ENCODE measurements around the gene BRD3.
A peak's percentile ranks its signal among the peaks of the same experiment; 100 is the strongest.

The BRD3 gene

DNA sequence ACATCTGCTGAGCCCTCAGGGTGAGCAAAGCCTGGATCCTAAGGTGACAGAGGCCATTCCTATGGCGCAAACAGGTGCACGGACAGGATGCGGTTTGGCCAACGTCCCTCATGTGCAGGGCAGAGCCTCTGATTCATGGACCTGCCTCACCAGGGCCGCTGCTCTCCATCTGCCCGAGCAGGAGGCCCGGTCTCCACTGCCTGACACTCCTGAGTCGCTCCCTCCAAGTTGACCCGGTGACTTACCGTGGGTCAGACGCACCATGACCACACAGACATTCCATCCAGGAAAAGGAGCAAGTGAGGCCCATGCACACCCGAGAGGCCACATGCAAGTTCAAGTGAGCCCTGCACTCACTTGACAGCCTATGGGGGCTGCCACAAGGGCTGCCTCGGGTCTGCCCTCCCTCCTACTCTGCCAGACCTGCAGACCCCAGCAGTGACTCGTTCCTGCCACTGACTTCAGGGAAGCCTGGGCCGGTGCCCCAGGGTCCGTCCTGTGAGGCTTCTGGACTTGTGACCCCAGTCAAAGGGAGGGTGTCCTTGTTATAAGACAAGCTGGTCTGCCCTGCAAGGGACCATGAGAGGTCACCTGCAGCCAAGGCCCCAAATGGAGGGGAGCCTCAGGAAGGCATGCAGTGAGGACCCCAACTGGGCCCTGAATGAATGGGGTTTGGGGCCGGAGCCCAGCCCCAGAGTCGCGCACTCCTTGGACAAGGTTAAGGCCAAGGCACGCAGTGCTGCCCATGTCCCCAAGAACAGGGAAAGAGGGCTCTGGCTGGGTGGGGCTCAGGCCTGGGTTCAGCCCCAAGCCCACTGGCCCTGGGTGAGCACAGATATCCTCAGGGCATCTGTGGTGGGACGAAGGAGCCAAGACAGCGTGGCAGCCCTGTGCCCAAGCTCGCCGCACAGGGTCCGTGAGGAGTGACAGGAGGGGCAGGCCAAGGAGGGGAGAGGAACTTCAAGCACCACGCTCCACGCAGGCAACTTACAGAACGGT is 32.5 kb downstream of the BRD3 start:
- DNase-seq = no peak

DNA sequence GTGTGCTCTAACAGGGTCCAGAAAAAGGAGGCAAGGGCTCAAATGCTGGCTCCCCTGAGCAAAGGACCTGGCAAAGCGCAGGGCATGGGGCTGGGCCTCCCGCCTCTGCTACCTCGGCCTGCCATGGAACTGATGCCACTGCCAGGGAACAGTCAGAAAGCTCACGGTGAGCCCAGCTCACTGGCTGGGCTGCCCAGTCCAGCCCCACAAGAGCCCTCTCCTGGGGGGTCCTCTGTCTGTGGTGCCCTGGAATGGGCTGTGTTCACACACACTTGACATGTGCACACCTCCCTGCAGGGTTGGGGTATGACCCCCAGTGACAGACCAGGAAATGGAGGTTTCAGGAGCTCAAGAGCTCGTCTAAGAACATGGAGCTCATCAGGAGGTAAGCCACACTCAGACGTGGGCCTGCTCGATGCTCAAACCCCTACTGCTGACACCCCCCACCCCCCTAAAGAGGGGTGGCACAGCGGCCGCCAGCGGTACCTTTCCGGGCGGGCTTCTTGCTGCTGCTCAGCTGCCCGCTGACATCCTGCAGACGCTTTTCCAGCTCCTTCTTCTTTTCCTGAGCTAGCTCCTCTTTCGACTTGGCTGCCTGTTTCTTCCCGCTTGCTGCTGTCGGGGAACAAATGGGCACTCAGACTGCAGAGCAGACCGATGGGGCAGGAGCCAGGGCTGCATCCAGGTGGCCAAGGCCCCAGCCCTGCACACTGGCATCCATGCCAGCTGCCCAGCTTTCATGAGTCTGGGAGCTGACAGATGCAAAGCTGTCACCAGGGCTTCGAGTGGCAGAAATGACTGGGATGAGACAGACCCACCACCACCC is 33.4 kb downstream of the BRD3 start:
- DNase-seq = no peak

DNA sequence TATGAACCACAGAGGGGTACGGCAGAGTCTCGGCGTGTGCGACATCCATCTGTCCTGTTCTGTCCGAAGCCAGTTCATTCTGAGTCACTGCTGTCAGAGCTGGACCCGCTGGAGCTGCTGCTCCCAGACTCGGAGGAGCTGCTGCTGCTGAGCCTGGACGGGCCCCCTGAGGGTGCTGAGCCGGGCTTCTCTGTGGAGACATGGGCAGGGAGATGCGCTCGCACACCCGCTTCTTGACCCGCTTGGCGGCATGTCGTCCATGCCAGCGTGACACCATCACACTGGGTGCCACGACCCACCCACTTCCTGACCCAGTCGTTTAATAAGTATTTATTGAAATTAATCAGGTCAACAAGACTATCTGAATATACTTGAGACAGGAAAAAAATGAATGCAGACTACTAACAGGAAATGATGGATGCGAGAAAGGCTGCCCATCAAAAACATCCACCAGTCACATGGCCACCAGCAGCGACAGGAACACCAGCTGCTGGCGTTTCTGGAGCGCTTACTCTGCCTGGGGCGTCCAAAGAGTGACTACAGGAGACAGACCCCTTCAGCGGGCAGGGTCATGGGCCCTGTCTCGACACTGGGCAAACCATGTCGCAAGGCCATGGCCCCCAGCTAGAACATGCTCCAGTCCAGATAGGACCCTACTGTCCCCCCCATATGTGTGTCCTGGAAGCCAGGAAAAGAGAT is 34.2 kb downstream of the BRD3 start:
- DNase-seq = no peak

DNA sequence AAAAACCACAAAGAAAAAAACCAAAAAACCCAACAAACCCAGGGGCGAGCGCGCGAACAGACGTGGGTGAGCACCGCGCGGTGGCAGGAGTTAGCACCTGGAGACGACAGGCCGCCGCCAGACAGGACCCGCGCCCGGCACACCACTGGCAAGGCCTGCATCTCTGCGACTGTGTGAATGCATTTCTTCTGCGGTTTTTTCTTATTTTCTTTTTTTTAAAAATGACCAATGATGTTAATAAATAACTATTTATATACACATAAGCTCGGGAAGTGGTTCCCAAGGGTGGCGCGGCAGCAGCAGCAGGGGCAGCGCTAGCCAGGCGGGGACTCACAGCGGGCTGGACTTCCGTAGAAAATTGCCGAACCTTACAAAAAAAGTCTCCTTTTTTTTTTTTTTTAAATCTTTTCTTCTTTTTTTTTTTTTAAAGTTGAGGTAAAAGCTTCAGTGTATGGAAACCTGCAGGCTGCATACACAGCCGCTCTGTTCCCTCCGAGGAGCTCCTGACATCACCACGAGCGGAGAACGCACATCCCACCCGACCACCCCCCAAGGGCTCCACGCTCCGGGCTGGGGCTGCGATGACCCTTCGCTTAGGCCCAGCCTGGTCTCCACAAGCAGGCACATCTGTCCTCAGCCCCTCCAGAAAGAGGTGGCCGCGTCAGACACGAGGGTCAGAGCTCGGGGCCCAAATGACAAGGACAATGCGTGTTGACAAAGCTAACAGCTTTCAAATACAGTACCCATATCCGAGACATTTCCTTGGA is 35.2 kb downstream of the BRD3 start:
- no peak for DNase-seq

DNA sequence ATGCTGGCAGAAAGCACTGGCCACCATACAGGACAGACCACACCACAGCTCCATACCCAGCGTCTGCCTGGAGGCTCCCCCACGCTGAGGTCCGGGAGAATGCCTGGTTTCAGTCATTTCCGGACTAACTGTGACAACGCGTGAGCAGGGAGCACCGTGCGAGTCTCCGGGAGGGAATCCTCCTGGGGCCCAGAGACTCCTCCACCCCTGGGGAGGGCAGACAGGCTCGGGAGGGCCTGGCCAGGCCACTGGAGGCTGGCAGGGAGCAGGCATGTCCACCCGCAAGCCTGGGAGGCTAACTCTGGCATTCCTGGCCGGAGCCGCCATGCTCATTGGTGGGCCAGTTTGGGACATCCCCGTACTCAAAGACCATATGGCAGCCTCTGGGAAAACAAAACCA is 36.0 kb downstream of the BRD3 start:
- no peak for DNase-seq

DNA sequence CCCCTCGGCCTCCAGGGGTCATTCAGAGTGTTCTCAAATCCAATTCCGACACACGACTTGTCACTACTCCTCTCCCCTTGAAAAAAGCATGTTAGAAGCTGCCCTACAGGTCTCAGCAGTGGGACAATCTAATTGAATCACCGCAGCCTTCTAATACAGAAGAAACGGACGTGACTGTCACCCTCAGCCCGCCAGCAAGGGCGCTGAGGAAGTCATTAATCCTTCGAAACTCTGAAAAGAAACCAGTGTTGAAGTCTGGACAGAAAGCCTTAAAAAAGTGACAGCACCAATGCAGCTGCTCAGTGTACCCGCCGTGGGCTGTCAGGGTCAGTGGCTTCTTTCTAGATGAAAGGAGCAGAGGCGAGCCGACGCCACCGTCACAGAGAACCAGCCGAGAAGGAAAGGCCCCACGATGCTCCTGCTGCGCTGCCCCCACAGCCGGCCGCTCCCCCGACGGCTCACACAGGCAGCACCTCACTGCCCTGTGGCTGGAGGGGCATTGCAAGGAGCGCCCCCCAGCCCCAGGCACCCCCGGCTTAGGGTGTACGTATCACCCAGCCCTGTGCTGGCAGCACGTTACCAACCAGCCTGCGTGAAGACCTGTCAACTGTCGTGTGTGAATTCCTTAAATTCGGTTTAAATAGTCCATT is 36.9 kb downstream of the BRD3 start:
- DNase-seq = no peak

DNA sequence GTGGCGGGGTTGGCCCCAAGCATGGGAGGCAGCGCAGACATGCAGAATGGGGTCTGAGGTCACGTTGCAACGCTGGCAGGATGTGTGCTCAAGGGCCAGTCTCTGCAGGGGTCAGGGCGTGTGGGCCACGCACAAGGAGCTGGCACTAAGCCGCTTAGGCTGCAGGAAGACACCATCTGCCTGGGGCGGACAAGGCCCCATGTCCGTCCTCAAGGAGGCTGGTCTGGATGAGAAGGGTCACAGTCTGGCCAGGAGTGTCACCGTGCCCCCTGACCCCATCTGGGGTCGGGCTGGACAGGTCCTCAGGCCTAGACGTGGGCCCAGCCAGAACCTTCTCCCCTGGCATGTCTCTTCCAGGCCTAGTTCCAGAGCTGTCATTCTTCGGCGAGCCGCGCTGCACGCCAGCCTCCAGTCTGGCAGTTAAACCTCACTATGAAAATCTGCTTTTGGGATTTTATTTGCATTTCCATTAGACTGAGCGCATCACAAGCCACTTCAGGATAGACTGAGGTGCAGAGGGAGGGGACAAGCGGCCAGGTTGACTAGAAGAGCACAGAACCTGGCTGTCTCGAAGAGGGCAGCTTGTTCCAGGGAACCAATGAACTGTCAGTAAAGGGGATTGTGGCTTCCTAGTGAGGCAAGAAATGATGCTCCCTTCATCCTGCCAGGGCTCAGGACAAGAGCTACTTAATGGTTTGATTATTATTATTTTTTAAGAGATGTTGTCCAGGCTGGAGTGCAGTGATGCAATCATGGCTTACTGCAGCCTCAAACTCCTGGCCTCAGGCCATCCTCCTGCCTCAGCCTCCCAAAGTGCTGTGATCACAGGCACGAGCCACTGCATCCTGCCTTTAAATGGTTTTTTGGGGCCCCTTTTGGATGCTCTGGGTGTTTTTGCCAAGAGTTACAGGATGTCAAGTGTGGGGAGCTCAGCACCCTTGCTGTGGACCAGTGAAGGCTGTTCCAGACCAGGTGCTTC is 38.3 kb downstream of the BRD3 start:
- no peak for DNase-seq

DNA sequence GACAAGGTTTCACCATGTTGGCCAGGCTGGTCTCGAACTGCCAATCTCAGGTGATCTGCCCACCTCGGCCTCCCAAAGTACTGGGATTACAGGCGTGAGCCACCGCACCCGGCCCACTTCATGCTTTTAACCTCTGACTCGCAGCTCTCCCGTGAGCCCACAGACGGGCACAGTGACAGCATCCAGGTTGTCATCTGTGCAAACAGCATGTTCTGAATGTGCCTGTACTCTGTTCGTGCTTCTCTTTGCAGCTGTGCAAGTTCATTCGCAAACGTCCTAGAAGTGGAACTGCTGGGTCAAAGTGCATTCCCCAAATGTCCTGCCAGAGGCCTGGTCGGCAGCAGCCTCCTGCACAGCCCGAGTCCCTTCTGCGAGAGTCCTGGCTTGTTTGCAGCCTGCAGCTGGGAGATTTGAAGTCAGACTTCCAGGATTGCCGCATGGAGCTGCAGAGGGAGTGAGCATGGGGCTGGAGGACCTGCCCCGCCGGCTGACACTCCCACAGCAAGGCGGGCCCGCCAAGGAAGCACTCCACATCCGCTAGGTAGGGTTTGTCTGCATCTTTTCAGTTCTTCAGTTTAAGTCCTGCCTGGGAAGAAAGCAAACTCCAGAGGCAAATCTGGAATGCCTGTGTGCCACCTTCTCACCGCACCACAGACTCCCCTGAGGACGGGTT is 39.1 kb downstream of the BRD3 start:
- no peak for DNase-seq

DNA sequence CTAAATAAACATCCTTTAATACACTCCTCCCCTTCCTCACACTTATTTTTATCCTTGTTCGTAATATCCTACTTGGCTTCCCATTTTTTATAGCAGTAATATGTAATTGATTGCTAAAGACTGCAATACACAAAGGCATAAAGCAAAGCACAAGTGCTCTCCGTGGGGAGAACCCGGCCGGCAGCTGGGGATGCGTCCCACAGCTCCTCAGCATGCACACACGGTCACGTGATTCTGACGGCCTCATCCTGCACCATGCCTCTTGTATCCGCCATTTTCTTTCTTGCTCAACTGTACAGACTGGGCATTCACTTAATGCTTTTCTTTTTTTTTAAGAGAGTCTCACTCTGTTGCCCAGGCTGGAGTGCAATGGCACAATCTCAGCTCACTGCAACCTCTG is 39.8 kb downstream of the BRD3 start:
- DNase-seq = no peak

DNA sequence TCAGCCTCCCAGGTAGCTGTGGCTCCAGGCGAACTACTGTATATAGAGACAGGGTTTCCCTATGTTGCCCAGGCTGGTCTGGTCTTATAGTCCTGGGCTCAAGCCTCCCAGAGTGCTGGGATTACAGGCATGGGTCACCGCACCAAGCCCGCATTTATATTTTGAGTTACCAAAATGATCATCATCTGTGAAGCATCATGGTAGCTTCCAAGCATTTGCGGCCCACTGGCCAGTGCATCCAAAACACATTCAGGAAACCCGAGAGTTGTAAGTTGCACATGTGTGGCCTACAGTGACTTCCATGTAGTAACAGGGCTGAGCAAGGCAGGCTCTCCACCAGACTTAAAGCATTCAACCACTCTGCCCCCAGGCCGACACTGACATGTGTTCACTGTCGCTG is 40.3 kb downstream of the BRD3 start:
- DNase-seq = no peak

DNA sequence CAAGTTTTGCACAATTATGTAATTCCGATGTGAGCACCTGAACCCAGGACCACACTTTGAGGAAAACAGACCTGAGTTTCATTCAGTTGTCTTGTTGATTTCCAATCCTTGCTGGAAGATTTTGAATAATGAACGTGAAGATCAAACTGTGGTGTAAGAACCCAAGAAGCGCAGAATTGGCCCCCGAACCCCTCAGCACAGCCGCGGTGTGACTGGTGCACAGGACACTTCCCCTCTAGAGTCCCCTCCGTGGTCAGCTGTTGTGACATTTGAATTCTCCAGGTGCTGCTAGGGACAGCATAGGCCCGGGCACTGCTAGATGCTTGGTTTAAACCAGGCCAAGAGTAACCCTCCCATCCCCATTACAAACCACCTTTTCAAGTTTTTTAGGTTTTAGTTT is 40.8 kb downstream of the BRD3 start:
- no peak for DNase-seq

DNA sequence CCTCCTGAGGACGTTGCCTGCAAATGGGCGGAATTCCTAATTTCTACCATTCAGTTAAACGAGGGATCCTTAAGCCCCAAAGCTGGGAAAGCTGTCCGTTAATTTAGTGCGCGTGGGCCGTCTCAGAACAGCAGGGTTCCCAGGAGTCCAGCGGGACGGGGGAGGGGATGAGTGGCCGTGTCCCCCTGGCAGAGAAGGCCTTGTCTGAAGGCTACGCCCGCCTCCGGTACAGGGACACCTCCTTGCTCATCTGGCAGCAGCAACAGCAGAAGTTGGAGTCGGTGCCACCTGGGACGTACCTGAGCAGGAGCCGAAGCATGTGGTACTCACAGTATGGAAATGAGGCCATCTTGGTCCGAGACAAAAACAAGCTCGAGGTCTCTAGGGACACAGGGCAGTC is 41.2 kb downstream of the BRD3 start:
- no peak for DNase-seq

DNA sequence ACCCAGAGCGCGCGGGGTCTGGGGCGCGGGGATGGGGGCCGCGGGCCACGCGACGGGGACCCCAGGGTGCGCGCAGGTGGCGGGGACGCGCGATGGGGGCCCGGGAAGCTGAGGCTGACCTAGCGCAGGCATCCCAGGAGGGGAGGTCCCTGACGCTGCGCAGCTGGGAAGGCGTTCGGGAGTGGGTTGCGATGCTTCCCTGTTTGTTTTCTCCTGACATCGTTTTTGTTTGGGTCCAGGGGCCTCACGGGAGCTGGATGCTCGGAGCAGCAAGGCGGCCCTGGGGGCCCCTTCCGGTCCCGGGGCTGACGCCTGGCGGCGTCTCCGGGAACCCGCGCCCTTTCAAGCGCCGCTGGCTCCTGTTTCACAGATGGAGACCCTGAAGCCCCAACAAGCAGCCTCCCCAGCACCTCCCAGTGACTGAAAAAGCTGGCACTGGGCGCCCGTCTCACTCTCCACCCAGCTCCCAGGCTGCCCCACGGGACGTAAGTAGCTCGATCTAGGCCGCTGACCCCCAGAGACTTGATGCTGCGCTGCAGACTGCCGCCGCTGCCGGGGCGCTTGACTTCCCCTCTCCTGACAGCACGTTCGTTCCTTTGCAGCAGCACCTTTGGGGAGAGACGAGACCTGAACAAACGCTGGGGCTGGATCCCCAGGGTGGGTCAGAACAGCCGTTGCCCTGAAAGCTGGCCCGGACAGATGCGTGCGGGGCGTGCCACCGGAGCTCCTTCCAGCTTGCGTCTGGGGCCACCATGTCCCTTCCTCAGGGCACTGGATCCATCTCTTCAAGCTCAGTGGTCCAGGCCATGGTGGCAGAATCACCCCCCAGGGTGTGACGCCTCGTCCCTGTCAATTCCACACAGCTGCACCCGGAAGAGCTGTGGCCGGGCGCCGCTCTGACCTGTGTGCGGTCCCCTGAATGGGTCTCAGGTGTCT is 42.0 kb downstream of the BRD3 start:
- DNase-seq = peak; percentile 18 to 48

DNA sequence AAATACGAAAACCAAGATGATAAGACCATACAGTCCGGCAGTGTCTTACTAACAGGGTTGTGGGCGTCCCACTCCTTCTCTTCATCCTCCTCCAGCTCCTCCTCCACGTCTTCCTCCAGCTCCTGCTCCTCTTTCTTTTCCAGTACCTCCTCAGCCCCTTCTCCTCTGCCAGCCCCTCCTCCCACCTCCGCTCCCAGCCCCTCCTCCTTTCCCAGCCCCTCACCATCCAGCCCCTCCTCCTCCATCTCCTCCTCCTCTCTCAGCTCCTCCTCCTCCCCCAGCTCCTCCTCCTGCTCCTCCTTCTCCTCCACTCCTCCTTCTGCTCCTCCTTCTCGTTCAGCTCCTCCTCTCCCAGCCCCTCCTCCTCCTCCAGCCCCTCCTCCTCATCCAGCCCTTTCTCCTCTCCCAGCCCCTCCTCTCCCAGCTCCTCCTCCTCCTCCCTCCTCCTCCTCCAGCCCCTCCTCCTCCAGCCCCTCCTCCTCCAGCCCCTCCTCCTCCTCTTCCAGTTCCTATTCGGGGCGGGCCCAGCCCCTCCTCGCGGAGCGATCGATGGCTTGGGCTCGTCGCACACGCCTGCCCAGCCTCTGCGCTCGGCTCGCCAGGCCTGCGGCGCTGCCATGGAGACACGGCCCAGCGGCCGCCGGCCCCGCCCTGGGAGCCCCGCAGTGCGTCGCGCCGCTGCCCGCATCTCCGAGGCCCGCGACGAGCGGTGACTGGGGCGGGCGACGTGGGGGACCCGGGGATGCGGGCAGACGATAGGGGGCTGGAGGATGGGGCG is 42.8 kb downstream of the BRD3 start, which contains the start of gene BRD3OS:
TSS of gene BRD3OS (plus strand) at position 654 of the 778 bp plus-strand sequence. CDS start 1,267 bp downstream, outside the sequence.
- DNase-seq = peak; percentile 88 to 92

DNA sequence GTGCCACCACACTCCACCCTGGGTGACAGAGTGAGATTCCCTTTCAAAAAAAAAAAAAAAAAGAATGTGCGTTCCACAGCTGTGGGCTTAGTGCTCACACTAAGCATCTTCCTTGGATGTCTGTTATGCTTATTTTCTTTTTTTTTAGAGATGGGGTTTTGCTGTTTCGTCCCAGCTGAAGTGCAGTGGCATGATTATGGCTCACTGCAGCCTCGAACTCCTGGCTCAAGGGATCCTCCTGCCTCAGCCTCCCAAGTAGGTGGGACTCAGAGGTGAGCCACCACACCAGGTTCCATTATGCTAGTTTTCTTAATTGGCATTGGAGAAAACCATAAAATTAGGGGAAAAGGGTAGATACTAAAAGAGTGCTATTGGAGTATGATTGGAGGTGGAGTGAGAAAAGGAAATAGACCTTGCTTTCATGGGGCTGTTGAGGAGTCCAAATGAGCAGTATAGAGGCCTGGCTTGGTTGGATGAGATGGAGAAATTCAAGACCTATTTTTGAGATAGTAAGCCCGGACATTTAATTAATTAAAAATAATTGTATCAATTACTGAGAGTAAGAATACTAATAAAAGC is 43.5 kb downstream of the BRD3 start:
- no peak for DNase-seq

DNA sequence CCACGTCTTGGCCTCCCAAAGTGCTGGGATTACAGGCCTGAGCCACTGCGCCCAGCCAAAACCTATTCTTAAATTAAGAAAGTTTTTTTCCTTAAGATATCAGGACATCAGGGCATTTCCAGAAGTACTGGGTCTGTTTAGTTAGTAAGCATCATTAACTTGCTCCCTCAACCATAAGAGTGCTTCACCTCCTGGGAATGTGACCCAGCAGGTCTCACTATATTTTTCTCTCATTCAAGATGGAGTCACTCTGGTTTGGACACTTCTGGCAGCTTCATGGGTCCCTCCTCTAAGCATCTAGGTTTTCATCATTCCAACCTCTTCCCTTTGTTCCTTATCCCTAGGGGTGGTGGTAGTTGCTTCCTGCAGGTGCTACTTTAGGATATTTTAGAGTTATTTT is 52.9 kb downstream of the BRD3 start:
- no peak for DNase-seq

DNA sequence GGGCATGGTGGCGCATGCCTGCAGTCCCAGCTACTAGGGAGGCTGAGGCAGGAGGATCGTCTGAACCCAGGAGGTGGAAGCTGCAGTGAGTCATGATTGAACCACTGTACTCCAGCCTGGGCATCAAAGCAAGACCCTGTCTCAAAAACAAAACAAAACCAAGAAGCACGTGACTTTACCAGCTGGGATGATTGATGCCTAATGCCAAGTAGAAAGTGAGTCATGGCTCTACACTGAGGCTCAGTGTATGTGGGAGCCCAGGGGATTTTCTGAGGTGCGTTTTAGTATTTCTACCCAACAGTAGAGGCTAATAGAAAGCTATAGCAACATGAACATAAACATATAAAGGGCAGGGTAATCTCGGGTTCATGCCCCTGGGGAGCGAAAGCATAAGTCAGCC is 56.4 kb downstream of the BRD3 start:
- DNase-seq = no peak
